H1 (cell line): ENCODE data around the gene SNX15. TPM values are rescaled to one million over a fixed set of nuclear protein-coding genes. Genes with fewer than 3 reads are reported as not detected.

Experiments
- CTCF ChIA-PET: fragments of 300-600 bp; sonication (Branson Sonifier 250); formaldehyde crosslinking; loops from one replicate; lab custom pipeline; 2021; ENCODE audit not compliant: partially characterized antibody; lab: Charles Lee
- POLR2A ChIA-PET: fragments of 300-600 bp; sonication (Branson Sonifier 250); formaldehyde crosslinking; loops from one replicate; lab custom pipeline; 2021; ENCODE audit warnings: inconsistent platforms; ENCODE audit not compliant: partially characterized antibody; lab: Charles Lee
- DNase-seq, 2 experiments: peaks; one replicate each; pipeline versions ENCODE4 v3.0.0 to v3.0.0-alpha.2; 2010 to 2022; ENCODE audit warnings: low spot score in 2 of 2, low read depth in 1 of 2, mixed read lengths in 1 of 2
- FAIRE-seq: peaks from 2 replicates; lab custom pipeline; 2011; peaks lifted over from hg19 to GRCh38; lab: Jason Lieb, UNC
- H2AFZ ChIP-seq: 2 replicates; pipeline ENCODE4 v1.8.1; 2012; ENCODE audit warnings: low read length, inconsistent platforms
- H2AK5ac ChIP-seq: 2 replicates; pipeline ENCODE4 v1.6.1; 2013; ENCODE audit warnings: low read depth, low read length
- H2BK120ac ChIP-seq: replicated peaks from 2 replicates; pipeline ENCODE3; 2013; ENCODE audit warnings: low read depth, low read length, inconsistent platforms
- H2BK12ac ChIP-seq: 2 replicates; pipeline ENCODE4 v1.6.1; 2013; ENCODE audit warnings: low read depth, low read length
- H2BK15ac ChIP-seq: 2 replicates; pipeline ENCODE4 v1.6.1; 2013; ENCODE audit warnings: low read length
- H2BK20ac ChIP-seq: 2 replicates; pipeline ENCODE4 v1.6.1; 2013; ENCODE audit warnings: low read length
- H2BK5ac ChIP-seq: 2 replicates; pipeline ENCODE4 v1.6.1; 2013; ENCODE audit warnings: low read depth, low read length
- H3K14ac ChIP-seq: 2 replicates; pipeline ENCODE4 v1.6.1; 2013; ENCODE audit warnings: inconsistent platforms; ENCODE audit not compliant: insufficient read length
- H3K18ac ChIP-seq: 2 replicates; pipeline ENCODE4 v1.6.1; 2013; ENCODE audit warnings: low read length; ENCODE audit errors: extremely low read depth
- H3K23ac ChIP-seq: 2 replicates; pipeline ENCODE4 v1.6.1; 2013; ENCODE audit warnings: inconsistent platforms; ENCODE audit not compliant: insufficient read length
- H3K23me2 ChIP-seq: 2 replicates; pipeline ENCODE4 v1.6.1; 2013; ENCODE audit warnings: low read depth, low read length
- H3K27ac ChIP-seq: 2 replicates; pipeline ENCODE4 v1.6.1; 2011; ENCODE audit warnings: low read depth, low read length, inconsistent platforms
- H3K27me3 ChIP-seq, 4 experiments: replicated peaks in 1 of 4; 1 replicate in 1 of 4; 2 replicates in 3 of 4; pipeline versions ENCODE4 v1.6.1 to v1.8.1; 2011 to 2013; ENCODE audit warnings: low read length in 3 of 4, mild to moderate bottlenecking in 3 of 4, inconsistent platforms in 2 of 4, mixed read lengths in 2 of 4, moderate library complexity in 1 of 4; ENCODE audit not compliant: control insufficient read depth in 3 of 4, insufficient read depth in 3 of 4; ENCODE audit errors: extremely low read depth in 1 of 4
- H3K36me3 ChIP-seq, 4 experiments: 2 replicates each; pipeline versions ENCODE4 v1.6.1 to v1.8.1; 2011 to 2013; ENCODE audit warnings: mild to moderate bottlenecking in 4 of 4, low read length in 3 of 4, moderate library complexity in 2 of 4, control low read depth in 1 of 4, inconsistent platforms in 1 of 4; ENCODE audit not compliant: insufficient read depth in 4 of 4, control insufficient read depth in 2 of 4
- H3K4ac ChIP-seq: replicated peaks from 2 replicates; pipeline ENCODE3; 2013; ENCODE audit warnings: low read length, low read depth, mixed read lengths, inconsistent platforms; ENCODE audit not compliant: insufficient read length
- H3K4me1 ChIP-seq, 4 experiments: replicated peaks in 1 of 4; 1 replicate in 1 of 4; 2 replicates in 3 of 4; pipeline versions ENCODE4 v1.6.1 to v1.8.1; 2011 to 2013; ENCODE audit warnings: low read length in 3 of 4, inconsistent platforms in 2 of 4, mixed read lengths in 1 of 4; ENCODE audit not compliant: insufficient read depth in 4 of 4, control insufficient read depth in 3 of 4
- H3K4me2 ChIP-seq, 2 experiments: 2 replicates each; pipeline versions ENCODE4 v1.6.1 to v1.8.1; 2011 to 2013; ENCODE audit warnings: low read depth in 2 of 2, low read length in 2 of 2, control low read depth in 1 of 2, inconsistent platforms in 1 of 2, mild to moderate bottlenecking in 1 of 2; ENCODE audit not compliant: insufficient read depth in 1 of 2
- H3K4me3 ChIP-seq, 4 experiments: fragments of 200-600, 300-600 bp in 1 of 4; sonication (generic), shearing (Covaris generic), sonication (Bioruptor Twin) in 1 of 4; 2 replicates each; pipeline versions ENCODE4 v1.5.1 to v1.8.1; 2011 to 2016; ENCODE audit warnings: low read length in 4 of 4, low read depth in 3 of 4, control low read depth in 2 of 4, inconsistent platforms in 2 of 4, mild to moderate bottlenecking in 2 of 4, mixed read lengths in 1 of 4, moderate library complexity in 1 of 4; ENCODE audit not compliant: insufficient read depth in 2 of 4; ENCODE audit errors: extremely low read depth in 1 of 4
- H3K56ac ChIP-seq: replicated peaks from 2 replicates; pipeline ENCODE3; 2013; ENCODE audit warnings: low read depth, mild to moderate bottlenecking, mixed read lengths, low read length, inconsistent platforms; ENCODE audit not compliant: insufficient read length
- H3K79me1 ChIP-seq: 2 replicates; pipeline ENCODE4 v1.6.1; 2013; ENCODE audit warnings: low read depth, low read length, control low read depth
- H3K79me2 ChIP-seq, 2 experiments: 2 replicates each; pipeline versions ENCODE4 v1.6.1 to v1.8.1; 2012 to 2013; ENCODE audit warnings: low read length in 2 of 2, mild to moderate bottlenecking in 2 of 2, inconsistent platforms in 1 of 2; ENCODE audit not compliant: insufficient read depth in 2 of 2, control insufficient read depth in 1 of 2
- H3K9ac ChIP-seq, 4 experiments: replicated peaks in 1 of 4; 1 replicate in 1 of 4; 2 replicates in 3 of 4; pipeline versions ENCODE4 v1.6.1 to v1.8.1; 2011 to 2013; ENCODE audit warnings: low read depth in 3 of 4, low read length in 3 of 4, control low read depth in 2 of 4, mild to moderate bottlenecking in 2 of 4, moderate library complexity in 2 of 4, inconsistent platforms in 1 of 4; ENCODE audit errors: extremely low read depth in 1 of 4
- H3K9me3 ChIP-seq, 2 experiments: 2 replicates each; pipeline versions ENCODE4 v1.6.1 to v1.8.1; 2012 to 2013; ENCODE audit warnings: mild to moderate bottlenecking in 2 of 2, moderate library complexity in 2 of 2, control low read depth in 1 of 2, inconsistent platforms in 1 of 2, low read depth in 1 of 2, low read length in 1 of 2, mixed read lengths in 1 of 2; ENCODE audit not compliant: insufficient read depth in 2 of 2
- H4K20me1 ChIP-seq, 2 experiments: replicated peaks in 1 of 2; 2 replicates each; pipeline versions ENCODE3 to v1.8.1; 2011 to 2013; ENCODE audit warnings: inconsistent platforms in 2 of 2, low read length in 2 of 2, mild to moderate bottlenecking in 1 of 2; ENCODE audit not compliant: insufficient read depth in 2 of 2, control insufficient read depth in 1 of 2
- H4K5ac ChIP-seq: 2 replicates; pipeline ENCODE4 v1.6.1; 2013; ENCODE audit warnings: low read length, low read depth, mixed read lengths, inconsistent platforms; ENCODE audit not compliant: insufficient read length
- H4K8ac ChIP-seq: 2 replicates; pipeline ENCODE4 v1.8.0; 2013; ENCODE audit warnings: mild to moderate bottlenecking, moderate library complexity, low read length, inconsistent platforms; ENCODE audit not compliant: insufficient read depth; ENCODE audit errors: extremely low read depth
- H4K91ac ChIP-seq: replicated peaks from 2 replicates; pipeline ENCODE3; 2013; ENCODE audit warnings: low read length, mixed read lengths, inconsistent platforms; ENCODE audit not compliant: insufficient read length
- BCL11A ChIP-seq, 2 experiments: IDR thresholded peaks; one replicate each; pipeline ENCODE4 v1.6.1; 2011; ENCODE audit warnings: low read depth in 2 of 2, low read length in 2 of 2, mild to moderate bottlenecking in 2 of 2
- CBX8 ChIP-seq: fragments of 300-800, 300-1000 bp; sonication (generic); IDR thresholded peaks from 2 replicates; pipeline ENCODE4 v1.7.1; 2016; ENCODE audit warnings: low read depth, low read length, borderline replicate concordance
- CHD2 ChIP-seq: IDR thresholded peaks from 2 replicates; pipeline ENCODE4 v1.6.1; 2012; ENCODE audit warnings: low read length, improper control_type of control experiment
- CREB1 ChIP-seq: IDR thresholded peaks from 2 replicates; pipeline ENCODE4 v1.6.1; 2012; ENCODE audit warnings: inconsistent platforms
- EGR1 ChIP-seq: IDR thresholded peaks from 2 replicates; pipeline ENCODE4 v1.6.1; 2011; ENCODE audit warnings: low read depth, low read length, borderline replicate concordance
- EP300 ChIP-seq, 2 experiments: IDR thresholded peaks; 1 replicate in 1 of 2; 2 replicates in 1 of 2; pipeline ENCODE4 v1.6.1; 2011 to 2012; ENCODE audit warnings: low read depth in 2 of 2, low read length in 2 of 2, mild to moderate bottlenecking in 2 of 2, borderline replicate concordance in 1 of 2, inconsistent platforms in 1 of 2, moderate library complexity in 1 of 2
- GABPA ChIP-seq: IDR thresholded peaks from 2 replicates; pipeline ENCODE4 v1.6.1; 2011; ENCODE audit warnings: mild to moderate bottlenecking, low read length, moderate library complexity, borderline replicate concordance; ENCODE audit not compliant: insufficient read depth
- MAFK ChIP-seq: IDR thresholded peaks from 2 replicates; pipeline ENCODE4 v1.6.1; 2012; ENCODE audit warnings: low read depth, mild to moderate bottlenecking, improper control_type of control experiment, low read length
- POLR2A ChIP-seq, 2 experiments: IDR thresholded peaks; 1 replicate in 1 of 2; 2 replicates in 1 of 2; pipeline ENCODE4 v1.6.1; 2011; ENCODE audit warnings: low read depth in 2 of 2, low read length in 2 of 2, mild to moderate bottlenecking in 2 of 2; ENCODE audit errors: control extremely low read depth in 1 of 2
- RBBP5 ChIP-seq: IDR thresholded peaks from 2 replicates; pipeline ENCODE4 v1.7.1; 2012; ENCODE audit warnings: low read depth, mild to moderate bottlenecking, inconsistent platforms, low read length, moderate library complexity, borderline replicate concordance
- SP1 ChIP-seq: IDR thresholded peaks from 2 replicates; pipeline ENCODE4 v1.6.1; 2011; ENCODE audit warnings: low read depth, low read length
- TAF1 ChIP-seq: IDR thresholded peaks from 2 replicates; pipeline ENCODE4 v1.6.1; 2011; ENCODE audit warnings: mild to moderate bottlenecking, low read depth, low read length
- USF2 ChIP-seq: IDR thresholded peaks from 2 replicates; pipeline ENCODE4 v1.6.1; 2011; ENCODE audit warnings: low read length, improper control_type of control experiment
- YY1 ChIP-seq: IDR thresholded peaks from 2 replicates; pipeline ENCODE4 v1.6.1; 2011; ENCODE audit warnings: low read depth, mild to moderate bottlenecking, low read length
- WGBS, 2 experiments: shearing (Covaris generic) in 1 of 2; methylation state at CpG; one replicate each; pipeline versions ENCODE4 v1.1.6 to v1.1.7; 2013 to 2015; ENCODE audit warnings: low lambda C conversion rate in 2 of 2, mixed read lengths in 2 of 2, inconsistent platforms in 1 of 2, low coverage in 1 of 2, missing lambda C conversion rate in 1 of 2; ENCODE audit not compliant: insufficient replicate concordance in 2 of 2, insufficient coverage in 1 of 2, insufficient read length in 1 of 2; ENCODE audit errors: extremely low coverage in 1 of 2, missing lambda C conversion rate in 1 of 2; 5-methylcytosine and 5-hydroxymethylcytosine counted together
- polyA plus RNA-seq, 7 experiments: library from polyadenylated mRNA; depleted of rRNA in 3 of 7; stranded (reverse) in 5 of 7; unstranded in 2 of 7; fragments of >200 nt in 5 of 7; fragments of 200-250 nt in 2 of 7; gene quantifications; 1 replicate in 5 of 7; 2 replicates in 1 of 7; 4 replicates in 1 of 7; pipeline versions ENCODE4 v1.2.1 to v1.2.3, GENCODE V29; 2011 to 2013; ENCODE audit warnings: missing spikeins in 2 of 7, mixed read lengths in 2 of 7
- total RNA-seq: library from RNA; stranded (reverse); fragmentation: NEBNext Ultra II Directional; extraction: Animal tissue kit (Norgen Biotek cat#: 25700); gene quantifications from 2 replicates; pipeline ENCODE4 v1.2.1, GENCODE V29; 2021

SNX15 gene
- total and polyA plus RNA-seq, 2 of the 8 experiments (the other 6 are each of a cell fraction or from before 2014, with no cell fraction given), result 13.0 to 18.3 TPM

DNA sequence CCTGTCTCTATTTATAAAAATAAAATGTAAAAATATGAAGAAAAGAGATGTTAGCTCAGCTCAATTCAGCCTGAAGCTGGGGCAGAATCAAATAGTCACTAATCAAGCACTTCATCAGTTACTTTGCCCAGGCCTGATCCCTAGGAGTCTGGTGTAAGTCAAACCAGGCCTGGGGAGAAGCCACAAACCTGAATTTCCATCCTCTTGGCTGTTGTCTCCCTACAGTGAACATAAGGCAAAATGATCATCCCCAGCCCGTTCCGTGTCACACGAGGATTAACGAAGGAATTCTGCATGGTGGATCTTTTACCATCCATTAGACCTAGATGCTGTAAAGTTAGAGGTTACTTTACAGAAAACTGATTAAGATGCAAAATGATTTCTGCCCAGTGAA lies 37.6 kb downstream of the SNX15 start:
- Histone ChIP-seq H3K27me3 (no peaks in the 10 kb centered on the region; a peak in 1 of 7 replicates), H3K4me3 (no peak overlapping the region), H3K23me2 (no peaks in the 10 kb centered on the region), H2BK120ac (no peak overlapping the region), H3K56ac (no peak overlapping the region), H3K9me3 (no peaks in the 10 kb centered on the region), H3K23ac (no peak overlapping the region), H4K5ac (no peak overlapping the region), H4K91ac (no peak overlapping the region), H2BK12ac (no peak overlapping the region), H3K18ac (no peak overlapping the region), H3K4me1 (peaks cover 5 to 23% (median 17%) of the 10 kb centered on the region in 4 experiments), H3K4ac (no peak overlapping the region), H3K27ac (no peak overlapping the region), H2AK5ac (no peak overlapping the region), H2BK15ac (no peak overlapping the region), H3K36me3 (no peaks in the 10 kb centered on the region), H3K9ac (no peak overlapping the region), H3K4me2 (no peak overlapping the region), H3K14ac (no peak overlapping the region), H2AFZ (no peak overlapping the region), H3K79me1 (no peaks in the 10 kb centered on the region), H2BK5ac (no peak overlapping the region), H4K20me1 (no peaks in the 10 kb centered on the region), H3K79me2 (no peaks in the 10 kb centered on the region), H4K8ac (no peak overlapping the region), H2BK20ac (no peak overlapping the region)
- DNase-seq (no peak), FAIRE-seq (no peak)
- WGBS, 2 experiments, result 96% methylated on average over 4 of the region's 4 CpGs; no CpG with 5 or more reads in 1 of the 2 experiments
- ChIA-PET CTCF (interaction anchor here (1.1 to 2.2 kb wide), 5 partner anchors 13 to 196 kb away, joined by 3 to 10 read pairs (median 5); partner anchors contain the start of gene ARL2), POLR2A (interaction anchor here (1.2 to 21.6 kb wide), 7 partner anchors 12 to 187 kb away, joined by 3 to 230 read pairs (median 4); partner anchors contain the start of genes EHD1, TM7SF2, VPS51 and ZNHIT2)
- TF ChIP-seq TAF1 (no peak), EGR1 (no peak), CREB1 (no peak), USF2 (no peak), MAFK (no peak), RBBP5 (no peak), SP1 (no peak), BCL11A (IDR thresholded peaks at IDR 0.05; ENCODE audit: low read depth in 2 of 2, low read length in 2 of 2) (no peak), EP300 (IDR thresholded peaks at IDR 0.05; ENCODE audit: borderline replicate concordance in 1 of 2, low read depth in 2 of 2, low read length in 2 of 2) (no peak), CBX8 (no peak), POLR2A (IDR thresholded peaks at IDR 0.05; ENCODE audit: control extremely low read depth in 1 of 2, low read depth in 2 of 2, low read length in 2 of 2) (no peak), YY1 (no peak), CHD2 (no peak), GABPA (no peak)
